Measurements from ENCODE around the gene SPATA20.

Gene SPATA20

GRCh38 chr17:50519141-50519834 is 27.7 kb upstream of the SPATA20 start:
- no peak for DNase-seq (ENCODE audit: low read depth in 2 of 2)

- no peak for DNase-seq (ENCODE audit: low read depth in 2 of 2)
Observed at GRCh38 chr17:50520483-50520882, 26.5 kb upstream of the SPATA20 start.

- no peak for DNase-seq (ENCODE audit: low read depth in 2 of 2)
Observed at GRCh38 chr17:50521514-50521913, 25.5 kb upstream of the SPATA20 start.

GRCh38 chr17:50522766-50523165 is 24.2 kb upstream of the SPATA20 start:
- DNase-seq (ENCODE audit: low read depth in 2 of 2) = no peak

GRCh38 chr17:50523208-50523607 is 23.8 kb upstream of the SPATA20 start:
- DNase-seq (ENCODE audit: low read depth in 2 of 2) = no peak

- no peak for DNase-seq (ENCODE audit: low read depth in 2 of 2)
Observed at GRCh38 chr17:50524838-50525237, 22.1 kb upstream of the SPATA20 start.

- no peak for DNase-seq (ENCODE audit: low read depth in 2 of 2)
Observed at GRCh38 chr17:50527155-50527762, 19.7 kb upstream of the SPATA20 start.

GRCh38 chr17:50527949-50528474 is 19.0 kb upstream of the SPATA20 start:
- no peak for DNase-seq (ENCODE audit: low read depth in 2 of 2)

GRCh38 chr17:50529849-50530248 is 17.1 kb upstream of the SPATA20 start:
- no peak for DNase-seq (ENCODE audit: low read depth in 2 of 2)

GRCh38 chr17:50531428-50532025 is 15.4 kb upstream of the SPATA20 start:
- DNase-seq (ENCODE audit: low read depth in 2 of 2) = no peak

- DNase-seq (ENCODE audit: low read depth in 2 of 2) = no peak
Observed at GRCh38 chr17:50532452-50533024, 14.4 kb upstream of the SPATA20 start, which contains the start of gene EPN3. Gene EPN3, plus strand, starts transcription at chr17:50532735. Its CDS starts 3,822 bp downstream, at chr17:50536557.

GRCh38 chr17:50533185-50533584 is 13.8 kb upstream of the SPATA20 start:
- no peak for DNase-seq (ENCODE audit: low read depth in 2 of 2)

GRCh38 chr17:50533720-50534148 is 13.2 kb upstream of the SPATA20 start:
- no peak for DNase-seq (ENCODE audit: low read depth in 2 of 2)

GRCh38 chr17:50534222-50534978 is 12.6 kb upstream of the SPATA20 start:
- DNase-seq (ENCODE audit: low read depth in 2 of 2) = peak in 1 of 2 donors; percentile 30

GRCh38 chr17:50534979-50535326 is 12.0 kb upstream of the SPATA20 start:
- no peak for DNase-seq (ENCODE audit: low read depth in 2 of 2)

GRCh38 chr17:50535407-50535806 is 11.6 kb upstream of the SPATA20 start:
- no peak for DNase-seq (ENCODE audit: low read depth in 2 of 2)

- DNase-seq (ENCODE audit: low read depth in 2 of 2) = no peak
Observed at GRCh38 chr17:50536683-50537646, 10.0 kb upstream of the SPATA20 start.

GRCh38 chr17:50537721-50538548 is 9.0 kb upstream of the SPATA20 start:
- DNase-seq (ENCODE audit: low read depth in 2 of 2) = no peak

GRCh38 chr17:50538549-50539410 is 8.2 kb upstream of the SPATA20 start:
- no peak for DNase-seq (ENCODE audit: low read depth in 2 of 2)
